Upper lobe of left lung (tissue), 6 donors: ENCODE measurements around the gene KIF27. TPM values are rescaled to one million over a fixed set of nuclear protein-coding genes. Genes with fewer than 3 reads are reported as not detected.
"Not testable (repeated sequence)": the region's sequence is repeated elsewhere in the genome, so short reads cannot be mapped to it uniquely, and the experiment has no call there.

Source experiments
- ATAC-seq, 2 donors: fragments of 200-7000 bp; cut with Tn5 transposase; one replicate each; pipeline ENCODE4 v1.9.1; 2022; ENCODE audit warnings: mild to moderate bottlenecking in 2 of 2, moderate library complexity in 2 of 2; ENCODE audit not compliant: low FRiP score in 2 of 2
- DNase-seq, 2 donors: peaks; one replicate each; pipeline ENCODE4 v3.0.0-alpha.2; 2019 to 2020
- H3K27ac ChIP-seq, 4 donors: fragments of 200-600 bp; sonication (generic); one replicate each; pipeline ENCODE4 v1.5.1; 2016 to 2019
- H3K27me3 ChIP-seq, 4 donors: fragments of 200-600 bp; sonication (generic); one replicate each; pipeline ENCODE4 v1.5.1; 2017 to 2019
- H3K36me3 ChIP-seq, 4 donors: fragments of 200-600 bp; sonication (generic); one replicate each; pipeline ENCODE4 v1.5.1; 2016 to 2019
- H3K4me1 ChIP-seq, 4 donors: fragments of 200-600 bp; sonication (generic); one replicate each; pipeline ENCODE4 v1.5.1; 2018 to 2019
- H3K4me3 ChIP-seq, 4 donors: fragments of 200-600 bp; sonication (generic); one replicate each; pipeline ENCODE4 v1.5.1; 2017 to 2019; ENCODE audit warnings: mild to moderate bottlenecking in 2 of 4, moderate library complexity in 1 of 4
- H3K9me3 ChIP-seq, 4 donors: fragments of 200-600 bp; sonication (generic); one replicate each; pipeline ENCODE4 v1.5.1; 2018 to 2019
- POLR2A ChIP-seq, 4 donors: fragments of 450-650 bp; IDR thresholded peaks; one replicate each; pipeline ENCODE4 v1.5.1; 2016 to 2017; ENCODE audit warnings: antibody characterized with exemption in 4 of 4, mild to moderate bottlenecking in 2 of 4
- POLR2AphosphoS5 ChIP-seq, 2 donors: sonication (generic); formaldehyde crosslinking; IDR thresholded peaks; one replicate each; pipeline ENCODE4 v1.5.1; 2017; ENCODE audit warnings: antibody characterized with exemption in 2 of 2
- WGBS, 2 donors: methylation state at CpG; one replicate each; pipeline ENCODE4 v1.1.5; 2017 to 2018; 5-methylcytosine and 5-hydroxymethylcytosine counted together
- total RNA-seq, 6 donors: library from RNA; depleted of rRNA in 4 of 6; stranded (reverse); fragments of >200 nt in 4 of 6; gene quantifications; one replicate each; pipeline versions ENCODE4 v1.1.0 to v1.2.1, GENCODE V29; 2016 to 2021
- TF ChIP-seq, protein P1 (sequence below), 6 experiments: fragments of 450-650 bp in 4 of 6; fragments of 200-600 bp in 2 of 6; sonication (generic) in 2 of 6; IDR thresholded peaks; one replicate each; pipeline ENCODE4 v1.5.1; 2016 to 2019; ENCODE audit warnings: antibody characterized with exemption in 6 of 6
- donor health status: DM: no; HTN: no; CAD: no; lungs with moderate emphysema.
- donor health status: DM: no; HTN: yes; CAD: no; lungs with severe emphysema.

The KIF27 gene
- total RNA-seq, 6 donors from 2014 or later = 5.3 to 32.5 (median 6.7) TPM

DNA sequence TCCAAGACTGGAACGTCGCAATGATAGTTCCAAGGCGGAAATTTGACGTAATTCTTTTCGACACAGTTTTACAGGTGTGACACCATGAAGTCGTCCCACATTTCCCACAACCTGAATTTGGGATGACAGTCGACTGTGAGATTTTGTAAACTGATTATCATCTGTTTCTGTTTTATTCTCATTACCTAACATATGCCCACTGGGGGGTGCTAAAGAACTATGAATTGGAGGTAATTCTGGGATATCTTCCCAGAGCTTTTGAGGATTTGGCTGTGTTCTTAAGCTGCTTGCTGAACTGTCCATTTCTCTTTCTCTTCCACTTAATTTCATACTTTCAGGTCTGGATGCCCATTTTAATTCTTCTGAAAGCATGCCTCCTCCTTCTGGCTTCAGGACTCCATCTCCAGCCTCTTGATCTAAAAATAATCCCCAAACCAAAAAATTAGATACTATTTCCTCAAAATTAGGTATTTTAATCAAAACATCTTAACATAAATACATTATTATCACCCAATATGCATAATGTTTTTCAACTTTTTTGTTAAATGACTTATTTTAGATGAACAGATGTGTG lies 84.1 kb downstream of the KIF27 start:
- TF ChIP-seq, protein P1, sequence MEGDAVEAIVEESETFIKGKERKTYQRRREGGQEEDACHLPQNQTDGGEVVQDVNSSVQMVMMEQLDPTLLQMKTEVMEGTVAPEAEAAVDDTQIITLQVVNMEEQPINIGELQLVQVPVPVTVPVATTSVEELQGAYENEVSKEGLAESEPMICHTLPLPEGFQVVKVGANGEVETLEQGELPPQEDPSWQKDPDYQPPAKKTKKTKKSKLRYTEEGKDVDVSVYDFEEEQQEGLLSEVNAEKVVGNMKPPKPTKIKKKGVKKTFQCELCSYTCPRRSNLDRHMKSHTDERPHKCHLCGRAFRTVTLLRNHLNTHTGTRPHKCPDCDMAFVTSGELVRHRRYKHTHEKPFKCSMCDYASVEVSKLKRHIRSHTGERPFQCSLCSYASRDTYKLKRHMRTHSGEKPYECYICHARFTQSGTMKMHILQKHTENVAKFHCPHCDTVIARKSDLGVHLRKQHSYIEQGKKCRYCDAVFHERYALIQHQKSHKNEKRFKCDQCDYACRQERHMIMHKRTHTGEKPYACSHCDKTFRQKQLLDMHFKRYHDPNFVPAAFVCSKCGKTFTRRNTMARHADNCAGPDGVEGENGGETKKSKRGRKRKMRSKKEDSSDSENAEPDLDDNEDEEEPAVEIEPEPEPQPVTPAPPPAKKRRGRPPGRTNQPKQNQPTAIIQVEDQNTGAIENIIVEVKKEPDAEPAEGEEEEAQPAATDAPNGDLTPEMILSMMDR (IDR thresholded peaks at IDR 0.05) = peak in 1 of 6 experiments; percentile 5
- H3K4me1 ChIP-seq, H3K36me3 ChIP-seq, H3K9me3 ChIP-seq, H3K27me3 ChIP-seq, H3K27ac ChIP-seq, H3K4me3 ChIP-seq, DNase-seq: not testable (repeated sequence)
- ATAC-seq = peak in 1 of 2 donors; percentile 79
- WGBS, 2 donors = 79 to 80% methylated on average over 7 of the region's 7 CpGs

DNA sequence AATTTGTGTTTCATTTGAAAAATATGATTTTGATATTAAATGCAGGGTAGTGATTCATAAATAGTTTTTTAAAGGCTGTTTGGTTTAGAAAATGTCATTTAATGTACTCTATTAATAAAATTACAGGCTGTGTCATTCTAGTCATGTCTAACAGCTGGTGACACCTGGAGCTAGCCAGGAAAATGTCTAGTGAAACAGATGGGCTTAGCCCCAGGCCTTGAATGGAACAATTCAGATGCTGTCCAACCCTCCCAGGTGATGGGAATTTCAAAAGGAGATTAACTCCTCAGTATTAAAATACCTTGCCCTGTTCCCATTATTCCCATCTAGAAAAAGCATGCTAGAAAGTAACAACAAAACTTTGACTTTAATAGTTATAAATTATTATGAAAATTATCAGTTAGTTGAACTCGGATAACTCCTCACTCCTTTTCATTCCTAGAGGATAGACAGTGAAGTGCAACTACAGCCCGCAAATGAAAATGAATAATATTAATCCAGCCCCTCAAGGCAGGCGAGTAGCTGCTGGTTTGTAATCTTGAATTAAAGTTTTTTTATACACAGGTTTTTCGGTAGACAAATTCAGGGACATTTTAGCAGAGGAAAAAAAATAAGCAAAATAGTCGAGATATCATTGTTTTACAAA lies 90.7 kb downstream of the KIF27 start:
- H3K27me3 ChIP-seq, ATAC-seq, DNase-seq, H3K27ac ChIP-seq, H3K9me3 ChIP-seq, H3K4me3 ChIP-seq, H3K4me1 ChIP-seq, H3K36me3 ChIP-seq: not testable (repeated sequence)
- 83 to 88% methylated on average over 5 of the region's 5 CpGs for WGBS, 2 donors

DNA sequence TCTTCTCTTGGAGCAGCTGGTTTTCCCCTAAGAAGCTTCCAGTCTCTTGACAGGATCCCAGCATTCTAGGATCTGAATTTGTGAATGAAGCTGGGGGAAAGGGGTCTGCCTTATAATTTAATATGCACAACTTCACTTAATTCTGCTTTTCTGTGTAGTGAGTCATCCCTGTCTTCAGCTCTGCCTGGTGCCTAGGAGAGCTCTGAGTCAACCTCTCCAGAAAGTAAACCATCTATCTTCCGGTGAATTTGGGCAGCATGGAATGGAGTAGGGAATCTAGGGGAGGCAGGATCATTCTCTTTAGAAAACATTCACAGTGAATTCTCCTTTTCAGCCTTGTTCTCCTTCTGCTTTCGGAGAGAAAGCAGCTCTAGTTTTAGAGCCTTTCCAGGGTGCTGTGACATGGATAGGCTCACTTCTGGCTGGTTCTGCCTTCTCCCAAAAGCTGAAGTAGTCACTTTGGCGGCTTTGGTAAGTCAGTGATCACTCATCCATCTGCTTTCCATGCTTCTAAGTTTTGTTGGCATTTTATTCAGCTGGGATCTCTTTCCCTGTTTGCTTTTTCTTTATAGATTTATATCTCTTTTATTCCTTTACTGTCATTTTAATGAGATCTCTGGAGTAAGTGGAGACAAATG lies 96.1 kb downstream of the KIF27 start:
- not testable (repeated sequence) for H3K4me3 ChIP-seq, H3K27me3 ChIP-seq, H3K4me1 ChIP-seq, H3K9me3 ChIP-seq, DNase-seq, H3K36me3 ChIP-seq, H3K27ac ChIP-seq, ATAC-seq
- WGBS, 2 donors = 87 to 95% methylated on average over 3 of the region's 3 CpGs

DNA sequence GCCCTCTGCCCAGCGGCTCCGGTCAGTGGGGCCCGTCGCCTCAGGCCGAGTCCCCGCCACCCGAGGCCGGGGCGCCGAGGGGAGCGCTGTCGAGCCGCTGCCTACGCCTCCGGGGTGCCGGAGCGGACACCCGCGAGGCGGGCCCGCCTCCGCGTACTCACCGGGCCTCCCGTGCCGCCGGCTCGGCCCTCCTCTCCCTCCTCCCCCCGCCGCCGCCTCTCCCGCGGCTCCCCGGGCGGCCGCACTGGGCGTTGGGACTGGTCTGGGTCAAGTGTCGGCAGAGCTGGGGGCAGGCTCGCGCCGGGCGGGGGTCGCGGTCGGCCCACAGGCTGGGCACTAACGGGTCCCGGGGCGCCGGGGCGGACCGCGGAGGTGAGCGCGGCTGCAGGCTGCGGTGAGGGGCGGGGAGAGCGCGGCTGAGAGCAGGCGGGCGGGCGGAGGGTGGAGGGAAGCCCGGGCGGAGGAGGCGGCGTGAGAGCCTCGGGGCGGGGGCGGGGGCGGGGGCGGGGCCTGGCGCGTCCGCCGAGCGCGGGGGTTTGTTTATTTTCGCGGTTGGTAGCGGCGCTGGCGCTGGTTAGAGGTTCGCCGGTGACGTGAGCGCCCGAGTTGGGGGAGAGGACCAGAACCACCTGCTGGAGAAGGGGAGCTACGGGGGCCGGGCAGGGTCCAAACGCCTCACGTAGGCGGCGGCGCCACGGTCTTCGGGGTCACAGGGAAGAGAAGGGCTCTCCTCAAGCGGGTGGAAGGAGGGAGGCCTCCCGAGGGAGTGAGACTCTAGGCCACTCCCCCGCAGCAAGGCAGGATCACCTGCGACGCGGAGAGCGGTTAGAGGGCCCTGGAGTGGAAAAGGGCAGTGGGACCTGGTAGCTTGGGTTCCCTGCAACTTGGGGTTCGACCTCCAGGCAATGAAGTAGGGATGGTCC lies 103.6 kb downstream of the KIF27 start, which contains the start of gene GKAP1:
TSS of gene GKAP1 (minus strand) at position 414 of the 923 bp plus-strand sequence. CDS start 11,252 bp downstream, outside the sequence.
- ATAC-seq = peak; percentile 91 to 98
- peak; percentile 84 to 95 for DNase-seq

GRCh38 chr9:83817011-83817355 lies 104.2 kb downstream of the KIF27 start:
- ATAC-seq, H3K36me3 ChIP-seq, H3K9me3 ChIP-seq, H3K4me1 ChIP-seq, DNase-seq, H3K27me3 ChIP-seq: not testable (repeated sequence)
- 0% methylated on average over 13 to 35 of the region's 38 CpGs for WGBS, 2 donors
- peak overlapping the region; percentile 80 to 95 (median 82) for H3K4me3 ChIP-seq
- peak overlapping the region; percentile 74 to 93 (median 84) for H3K27ac ChIP-seq

More for the DNA sequence above, 103.6 kb downstream of the KIF27 start, which contains the start of gene GKAP1:
- H3K27me3 ChIP-seq, H3K4me1 ChIP-seq, H3K36me3 ChIP-seq, H3K9me3 ChIP-seq: not testable (repeated sequence)
- peak within 1 kb of the TSS; percentile 74 to 93 (median 84) for H3K27ac ChIP-seq
- H3K4me3 ChIP-seq = peak within 1 kb of the TSS; percentile 80 to 95 (median 82)
- TF ChIP-seq, protein P1 (IDR thresholded peaks at IDR 0.05) = peak in 4 of 6 experiments; percentile 19 to 50 (median 26)
- TF ChIP-seq POLR2A (IDR thresholded peaks at IDR 0.05) (peak in 1 of 4 donors; percentile 22), POLR2AphosphoS5 (IDR thresholded peaks at IDR 0.05) (peak in 1 of 2 donors; percentile 12)
- 1 to 3% methylated on average over 22 of the region's 103 CpGs for WGBS, 2 donors

- H3K4me1 ChIP-seq, H3K4me3 ChIP-seq, H3K9me3 ChIP-seq, H3K36me3 ChIP-seq, H3K27me3 ChIP-seq, DNase-seq, ATAC-seq, H3K27ac ChIP-seq: not testable (repeated sequence)
- 96 to 98% methylated on average over 4 of the region's 4 CpGs for WGBS, 2 donors
These were observed 106.1 kb downstream of the KIF27 start for GRCh38 chr9:83815120-83815519.

DNA sequence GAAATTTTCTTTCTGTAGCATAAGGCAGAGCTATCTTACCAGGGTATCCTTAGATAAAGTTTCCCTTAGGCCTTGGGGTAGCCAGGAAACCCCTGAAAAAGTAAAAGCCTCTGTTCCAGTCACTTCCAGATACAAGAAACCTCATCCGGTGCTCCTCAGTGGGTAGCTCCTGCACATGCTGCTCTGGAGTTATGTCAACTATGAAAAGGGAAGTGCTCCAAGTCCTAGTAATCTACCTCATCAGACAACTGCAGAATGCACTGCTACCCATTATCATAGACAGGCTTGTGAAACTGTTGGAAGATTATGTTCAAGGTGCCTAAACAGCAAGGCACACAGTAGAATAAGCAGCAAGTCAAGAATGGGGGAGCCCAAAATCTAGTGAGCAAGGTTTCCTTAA lies 112.0 kb downstream of the KIF27 start:
- not testable (repeated sequence) for H3K4me3 ChIP-seq, H3K4me1 ChIP-seq, H3K9me3 ChIP-seq, H3K27me3 ChIP-seq, DNase-seq, H3K27ac ChIP-seq, ATAC-seq, H3K36me3 ChIP-seq
- WGBS, 2 donors = 65 to 90% methylated on average over 1 of the region's 1 CpG

- DNase-seq = peak in 1 of 2 donors; percentile 40
- not testable (repeated sequence) for H3K9me3 ChIP-seq, H3K27me3 ChIP-seq, H3K36me3 ChIP-seq, H3K4me3 ChIP-seq, H3K27ac ChIP-seq, H3K4me1 ChIP-seq, ATAC-seq
- WGBS, 2 donors = no CpG with 5 or more reads among the region's 31 CpGs
These were observed 116.8 kb downstream of the KIF27 start for GRCh38 chr9:83804454-83804853.

DNA sequence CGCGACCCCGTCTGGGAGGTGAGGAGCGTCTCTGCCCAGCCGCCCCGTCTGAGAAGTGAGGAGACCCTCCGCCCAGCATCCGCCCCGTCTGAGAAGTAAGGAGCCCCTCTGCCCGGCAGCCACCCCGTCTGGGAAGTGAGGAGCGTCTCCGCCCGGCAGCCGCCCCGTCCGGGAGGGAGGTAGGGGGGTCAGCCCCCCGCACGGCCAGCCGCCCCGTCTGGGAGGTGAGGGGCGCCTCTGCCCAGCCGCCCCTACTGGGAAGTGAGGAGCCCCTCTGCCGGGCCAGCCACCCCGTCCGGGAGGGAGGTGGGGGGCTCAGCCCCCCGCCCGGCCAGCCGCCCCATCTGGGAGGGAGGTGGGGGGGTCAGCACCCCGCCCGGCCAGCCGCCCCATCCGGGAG lies 117.3 kb downstream of the KIF27 start:
- WGBS, 2 donors = 97% methylated on average over 7 of the region's 33 CpGs; no CpG with 5 or more reads in 1 of the 2 donors
- H3K36me3 ChIP-seq, H3K9me3 ChIP-seq, H3K27ac ChIP-seq, H3K4me1 ChIP-seq, H3K27me3 ChIP-seq, ATAC-seq, H3K4me3 ChIP-seq: not testable (repeated sequence)
- DNase-seq = peak in 1 of 2 donors; percentile 50
